Measurements from ENCODE around the gene IL18R1. TPM values are rescaled to one million over a fixed set of nuclear protein-coding genes. Genes with fewer than 3 reads are reported as not detected.

Gene IL18R1
- total RNA-seq = 0.46 TPM

GRCh38 chr2:102355526-102356380 is at the start of gene IL18R1:
IL18R1 (plus strand) TSS chr2:102355796; CDS start chr2:102362661, 6,865 bp downstream.

GRCh38 chr2:102310964-102311640 is 44.5 kb upstream of the IL18R1 start, which contains the start of gene IL1RL1:
IL1RL1 (plus strand) TSS chr2:102311563; CDS start chr2:102338265, 26,702 bp downstream.

GRCh38 chr2:102422910-102423309 is 67.3 kb downstream of the IL18R1 start, which contains the start of gene IL18RAP:
IL18RAP (plus strand) TSS chr2:102423160; CDS start chr2:102423278, 118 bp downstream.

Small RNA genes within 50 kb of the gene (small RNA-seq; reads per million reads assigned to genes)
- gene MIR4772 = not detected

Other genes with a start within 250 kb of the IL18R1 start
- 0.46 TPM for gene IL1R1, start 213.1 kb upstream of the IL18R1 start, total RNA-seq
- gene IL1RL2, start 168.8 kb upstream of the IL18R1 start, total RNA-seq = 1.6 TPM
- gene IL1RL1, start 44.2 kb upstream of the IL18R1 start, total RNA-seq = 0.69 TPM
- gene IL18RAP, start 67.4 kb downstream of the IL18R1 start, total RNA-seq = not detected
- 0.69 TPM for gene SLC9A4, start 117.4 kb downstream of the IL18R1 start, total RNA-seq